Measurements from ENCODE around the gene CAMTA1.

Gene CAMTA1

DNA sequence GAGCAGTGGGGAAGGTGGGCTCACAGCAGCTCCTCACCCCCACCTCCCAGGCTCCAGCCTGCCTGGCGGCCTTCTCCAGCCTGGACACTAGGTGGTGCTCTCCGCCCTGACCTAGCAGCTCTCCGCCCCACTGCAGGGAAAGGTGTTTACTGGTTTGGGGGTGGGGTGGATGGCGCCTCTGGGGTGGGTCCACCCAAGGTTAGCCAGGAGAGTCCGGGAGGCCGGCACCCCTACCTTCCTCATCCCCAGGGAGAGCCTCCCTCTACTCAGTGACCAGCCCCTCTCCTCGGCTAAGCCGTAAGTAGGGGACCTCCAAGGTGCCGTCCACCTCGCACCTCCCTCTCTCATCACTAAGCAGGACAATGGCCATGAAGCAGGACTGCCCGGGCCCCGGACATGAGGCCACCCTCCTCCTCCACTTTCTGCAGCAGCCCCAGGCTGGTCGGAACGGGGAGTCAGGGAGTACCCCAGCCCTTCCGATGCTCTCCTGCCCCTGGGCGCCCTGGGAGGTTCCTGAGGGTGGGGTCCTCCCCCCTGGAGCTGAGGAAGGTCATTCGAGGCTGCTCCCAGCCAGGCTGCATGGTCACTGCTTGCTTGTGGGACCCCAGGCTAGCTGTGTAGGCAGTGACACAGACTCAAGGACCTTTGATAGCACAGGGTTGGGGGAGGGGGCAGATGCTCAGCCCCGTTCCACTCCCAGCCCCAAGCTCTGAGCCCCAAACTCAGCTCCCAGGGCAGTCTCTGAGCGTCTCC, 884.5 kb downstream of the CAMTA1 start:
- no peaks in the 10 kb centered on the region for H4K20me1 ChIP-seq (ENCODE audit: insufficient read depth, low read length)
- H3K36me3 ChIP-seq (replicated peaks; ENCODE audit: insufficient read depth, low read length), result no peaks in the 10 kb centered on the region
- H3F3A ChIP-seq (ENCODE audit: insufficient read depth, low read length), result no peaks in the 10 kb centered on the region
- no peaks in the 10 kb centered on the region for H3K9me3 ChIP-seq (replicated peaks; ENCODE audit: insufficient read depth, low read length)
- peaks cover 6% of the 10 kb centered on the region; the same call in 1 of the 2 replicates for H3K4me1 ChIP-seq (ENCODE audit: low read length)
- H3K27me3 ChIP-seq (replicated peaks; ENCODE audit: insufficient read depth, low read length), result peaks cover 75% of the 10 kb centered on the region
- H3K4me3 ChIP-seq (ENCODE audit: low read length), result no peak overlapping the region
- H3K9me2 ChIP-seq (replicated peaks; ENCODE audit: insufficient read depth, low read length), result no peaks in the 10 kb centered on the region
- no peak overlapping the region for H3K9ac ChIP-seq (ENCODE audit: low read length)
- no peak for TF ChIP-seq EZH2 (optimal IDR thresholded peaks at IDR 0.05; ENCODE audit: low read depth, low read length)
- TF ChIP-seq, protein P1, sequence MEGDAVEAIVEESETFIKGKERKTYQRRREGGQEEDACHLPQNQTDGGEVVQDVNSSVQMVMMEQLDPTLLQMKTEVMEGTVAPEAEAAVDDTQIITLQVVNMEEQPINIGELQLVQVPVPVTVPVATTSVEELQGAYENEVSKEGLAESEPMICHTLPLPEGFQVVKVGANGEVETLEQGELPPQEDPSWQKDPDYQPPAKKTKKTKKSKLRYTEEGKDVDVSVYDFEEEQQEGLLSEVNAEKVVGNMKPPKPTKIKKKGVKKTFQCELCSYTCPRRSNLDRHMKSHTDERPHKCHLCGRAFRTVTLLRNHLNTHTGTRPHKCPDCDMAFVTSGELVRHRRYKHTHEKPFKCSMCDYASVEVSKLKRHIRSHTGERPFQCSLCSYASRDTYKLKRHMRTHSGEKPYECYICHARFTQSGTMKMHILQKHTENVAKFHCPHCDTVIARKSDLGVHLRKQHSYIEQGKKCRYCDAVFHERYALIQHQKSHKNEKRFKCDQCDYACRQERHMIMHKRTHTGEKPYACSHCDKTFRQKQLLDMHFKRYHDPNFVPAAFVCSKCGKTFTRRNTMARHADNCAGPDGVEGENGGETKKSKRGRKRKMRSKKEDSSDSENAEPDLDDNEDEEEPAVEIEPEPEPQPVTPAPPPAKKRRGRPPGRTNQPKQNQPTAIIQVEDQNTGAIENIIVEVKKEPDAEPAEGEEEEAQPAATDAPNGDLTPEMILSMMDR (IDR thresholded peaks at IDR 0.05; ENCODE audit: low read length), result peak; percentile 67
- no peak overlapping the region for H3K4me2 ChIP-seq (ENCODE audit: low read depth, low read length)
- DNase-seq, result peak; percentile 30
- H2AFZ ChIP-seq (ENCODE audit: low read length), result no peak overlapping the region
- no peaks in the 10 kb centered on the region for H3K79me2 ChIP-seq (ENCODE audit: low read length)
- no peak overlapping the region for H3K27ac ChIP-seq (ENCODE audit: low read length)

DNA sequence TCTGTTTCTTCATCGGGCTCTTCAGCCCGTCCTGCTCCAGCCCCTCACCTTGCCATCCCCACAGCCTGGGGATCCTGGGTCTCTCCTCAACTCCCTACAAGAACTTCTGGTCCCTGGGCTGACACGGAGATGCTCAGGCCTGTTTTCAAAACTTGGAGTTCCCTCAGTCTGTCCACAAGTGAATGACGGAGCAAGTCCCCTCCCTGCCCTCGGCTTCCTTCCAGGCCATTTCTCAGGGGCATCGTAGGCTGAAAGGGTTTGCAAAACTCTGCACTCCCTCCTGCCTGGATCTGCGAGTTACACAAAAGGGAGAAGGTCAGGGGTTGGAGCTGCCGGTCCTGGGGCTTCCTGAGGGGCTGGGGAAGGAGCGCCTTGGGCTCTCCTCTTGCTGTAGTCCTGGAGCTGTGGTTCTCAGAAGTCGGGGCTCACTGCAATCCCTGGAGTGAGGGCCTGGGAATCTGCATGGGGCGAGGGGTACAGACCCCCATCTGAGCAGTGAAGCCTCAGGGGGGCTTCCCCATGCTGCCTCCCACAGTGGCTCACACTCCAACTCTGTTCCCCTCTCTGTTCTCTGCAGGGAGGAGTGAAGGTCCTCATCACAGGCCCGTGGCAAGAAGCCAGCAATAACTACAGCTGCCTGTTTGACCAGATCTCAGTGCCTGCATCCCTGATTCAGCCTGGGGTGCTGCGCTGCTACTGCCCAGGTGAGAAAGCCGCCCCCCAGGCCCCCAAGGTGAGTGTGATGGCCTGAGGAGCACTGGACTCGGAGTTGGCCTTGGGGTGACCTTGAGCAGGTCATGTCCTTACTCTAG, 885.3 kb downstream of the CAMTA1 start:
- Histone ChIP-seq H2AFZ (ENCODE audit: low read length) (no peak overlapping the region), H3K36me3 (replicated peaks; ENCODE audit: insufficient read depth, low read length) (no peaks in the 10 kb centered on the region), H3K79me2 (ENCODE audit: low read length) (no peaks in the 10 kb centered on the region), H3K27ac (ENCODE audit: low read length) (no peak overlapping the region), H3F3A (ENCODE audit: insufficient read depth, low read length) (no peaks in the 10 kb centered on the region), H4K20me1 (ENCODE audit: insufficient read depth, low read length) (no peaks in the 10 kb centered on the region), H3K4me2 (ENCODE audit: low read depth, low read length) (no peak overlapping the region), H3K4me1 (ENCODE audit: low read length) (peaks cover 6% of the 10 kb centered on the region; the same call in 1 of the 2 replicates), H3K27me3 (replicated peaks; ENCODE audit: insufficient read depth, low read length) (peaks cover 75% of the 10 kb centered on the region), H3K9me3 (replicated peaks; ENCODE audit: insufficient read depth, low read length) (no peaks in the 10 kb centered on the region), H3K4me3 (ENCODE audit: low read length) (no peak overlapping the region), H3K9me2 (replicated peaks; ENCODE audit: insufficient read depth, low read length) (no peaks in the 10 kb centered on the region), H3K9ac (ENCODE audit: low read length) (no peak overlapping the region)
- no peak for TF ChIP-seq EZH2 (optimal IDR thresholded peaks at IDR 0.05; ENCODE audit: low read depth, low read length)
- TF ChIP-seq, protein P1 (IDR thresholded peaks at IDR 0.05; ENCODE audit: low read length), result no peak
- no peak for TF ChIP-seq EZH2phosphoT487 (IDR thresholded peaks at IDR 0.05; ENCODE audit: low read length)
- DNase-seq, result no peak

DNA sequence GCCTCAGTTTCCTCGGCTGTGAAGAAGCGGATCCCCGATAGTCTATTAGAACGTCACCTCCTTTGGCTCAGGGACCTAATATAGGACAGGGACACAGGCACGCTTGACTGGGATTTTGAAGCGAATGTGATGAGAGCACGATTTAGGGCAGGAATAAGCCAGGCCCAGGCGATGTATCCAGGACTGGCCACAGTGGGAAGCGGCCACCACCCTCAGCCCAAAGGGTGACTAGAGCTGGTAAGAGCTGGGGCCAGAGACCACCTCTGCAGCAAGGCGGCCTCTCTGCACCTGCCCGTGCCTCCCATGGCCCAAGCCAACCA, 885.9 kb downstream of the CAMTA1 start:
- Histone ChIP-seq H3K9me3 (replicated peaks; ENCODE audit: insufficient read depth, low read length) (no peaks in the 10 kb centered on the region), H4K20me1 (ENCODE audit: insufficient read depth, low read length) (no peaks in the 10 kb centered on the region), H3K27ac (ENCODE audit: low read length) (no peak overlapping the region), H3K27me3 (replicated peaks; ENCODE audit: insufficient read depth, low read length) (peaks cover 77% of the 10 kb centered on the region), H3K79me2 (ENCODE audit: low read length) (no peaks in the 10 kb centered on the region), H3K9ac (ENCODE audit: low read length) (no peak overlapping the region), H3K4me1 (ENCODE audit: low read length) (peaks cover 6% of the 10 kb centered on the region; the same call in 1 of the 2 replicates), H3K4me3 (ENCODE audit: low read length) (no peak overlapping the region), H3K9me2 (replicated peaks; ENCODE audit: insufficient read depth, low read length) (no peaks in the 10 kb centered on the region), H3K36me3 (replicated peaks; ENCODE audit: insufficient read depth, low read length) (no peaks in the 10 kb centered on the region), H3K4me2 (ENCODE audit: low read depth, low read length) (no peak overlapping the region), H2AFZ (ENCODE audit: low read length) (no peak overlapping the region), H3F3A (ENCODE audit: insufficient read depth, low read length) (no peaks in the 10 kb centered on the region)
- no peak for DNase-seq
- TF ChIP-seq EZH2 (optimal IDR thresholded peaks at IDR 0.05; ENCODE audit: low read depth, low read length) (no peak), EZH2phosphoT487 (IDR thresholded peaks at IDR 0.05; ENCODE audit: low read length) (no peak)
- TF ChIP-seq, protein P1 (IDR thresholded peaks at IDR 0.05; ENCODE audit: low read length), result no peak
